ENCODE results near the gene EHF.

DNA sequence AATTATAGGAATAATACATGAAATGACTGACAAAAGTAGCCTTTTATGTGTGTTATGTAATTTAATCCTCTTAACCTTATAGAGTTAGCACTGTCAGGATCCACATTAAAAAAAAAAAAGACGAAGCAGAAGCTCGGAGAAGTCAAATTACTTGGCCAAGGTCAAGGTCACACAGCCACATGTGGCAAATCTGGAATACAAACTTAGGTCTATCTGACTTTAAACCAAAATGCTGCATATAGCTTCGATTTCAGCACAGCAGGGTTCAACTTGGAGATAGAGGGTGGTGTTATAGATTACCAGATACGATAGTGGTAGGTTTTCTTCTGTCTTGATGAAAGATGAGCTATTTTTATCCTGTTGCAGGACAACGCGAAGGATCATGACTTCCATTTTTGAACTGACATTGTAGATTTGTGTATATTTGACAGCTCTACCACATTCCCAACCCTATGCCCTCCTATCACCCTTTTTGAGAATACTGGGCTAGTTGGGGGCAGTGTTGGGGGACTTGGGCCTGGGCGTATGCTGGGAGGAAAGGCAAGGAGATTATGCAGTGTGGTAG lies 11.6 kb upstream of the EHF start:
- TF ChIP-seq ZIC2 (tag by site-specific recombination; IDR thresholded peaks at IDR 0.05) (no peak), ZNF571 (tag by site-specific recombination; IDR thresholded peaks at IDR 0.05) (no peak), ZNF549 (tag by site-specific recombination; IDR thresholded peaks at IDR 0.05) (no peak), ZNF776 (tag by site-specific recombination; IDR thresholded peaks at IDR 0.05; ENCODE audit: borderline replicate concordance) (no peak)
- TF ChIP-seq, protein P1, sequence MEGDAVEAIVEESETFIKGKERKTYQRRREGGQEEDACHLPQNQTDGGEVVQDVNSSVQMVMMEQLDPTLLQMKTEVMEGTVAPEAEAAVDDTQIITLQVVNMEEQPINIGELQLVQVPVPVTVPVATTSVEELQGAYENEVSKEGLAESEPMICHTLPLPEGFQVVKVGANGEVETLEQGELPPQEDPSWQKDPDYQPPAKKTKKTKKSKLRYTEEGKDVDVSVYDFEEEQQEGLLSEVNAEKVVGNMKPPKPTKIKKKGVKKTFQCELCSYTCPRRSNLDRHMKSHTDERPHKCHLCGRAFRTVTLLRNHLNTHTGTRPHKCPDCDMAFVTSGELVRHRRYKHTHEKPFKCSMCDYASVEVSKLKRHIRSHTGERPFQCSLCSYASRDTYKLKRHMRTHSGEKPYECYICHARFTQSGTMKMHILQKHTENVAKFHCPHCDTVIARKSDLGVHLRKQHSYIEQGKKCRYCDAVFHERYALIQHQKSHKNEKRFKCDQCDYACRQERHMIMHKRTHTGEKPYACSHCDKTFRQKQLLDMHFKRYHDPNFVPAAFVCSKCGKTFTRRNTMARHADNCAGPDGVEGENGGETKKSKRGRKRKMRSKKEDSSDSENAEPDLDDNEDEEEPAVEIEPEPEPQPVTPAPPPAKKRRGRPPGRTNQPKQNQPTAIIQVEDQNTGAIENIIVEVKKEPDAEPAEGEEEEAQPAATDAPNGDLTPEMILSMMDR (tag by site-specific recombination; IDR thresholded peaks at IDR 0.05), result no peak
- TF ChIP-seq, protein P2, sequence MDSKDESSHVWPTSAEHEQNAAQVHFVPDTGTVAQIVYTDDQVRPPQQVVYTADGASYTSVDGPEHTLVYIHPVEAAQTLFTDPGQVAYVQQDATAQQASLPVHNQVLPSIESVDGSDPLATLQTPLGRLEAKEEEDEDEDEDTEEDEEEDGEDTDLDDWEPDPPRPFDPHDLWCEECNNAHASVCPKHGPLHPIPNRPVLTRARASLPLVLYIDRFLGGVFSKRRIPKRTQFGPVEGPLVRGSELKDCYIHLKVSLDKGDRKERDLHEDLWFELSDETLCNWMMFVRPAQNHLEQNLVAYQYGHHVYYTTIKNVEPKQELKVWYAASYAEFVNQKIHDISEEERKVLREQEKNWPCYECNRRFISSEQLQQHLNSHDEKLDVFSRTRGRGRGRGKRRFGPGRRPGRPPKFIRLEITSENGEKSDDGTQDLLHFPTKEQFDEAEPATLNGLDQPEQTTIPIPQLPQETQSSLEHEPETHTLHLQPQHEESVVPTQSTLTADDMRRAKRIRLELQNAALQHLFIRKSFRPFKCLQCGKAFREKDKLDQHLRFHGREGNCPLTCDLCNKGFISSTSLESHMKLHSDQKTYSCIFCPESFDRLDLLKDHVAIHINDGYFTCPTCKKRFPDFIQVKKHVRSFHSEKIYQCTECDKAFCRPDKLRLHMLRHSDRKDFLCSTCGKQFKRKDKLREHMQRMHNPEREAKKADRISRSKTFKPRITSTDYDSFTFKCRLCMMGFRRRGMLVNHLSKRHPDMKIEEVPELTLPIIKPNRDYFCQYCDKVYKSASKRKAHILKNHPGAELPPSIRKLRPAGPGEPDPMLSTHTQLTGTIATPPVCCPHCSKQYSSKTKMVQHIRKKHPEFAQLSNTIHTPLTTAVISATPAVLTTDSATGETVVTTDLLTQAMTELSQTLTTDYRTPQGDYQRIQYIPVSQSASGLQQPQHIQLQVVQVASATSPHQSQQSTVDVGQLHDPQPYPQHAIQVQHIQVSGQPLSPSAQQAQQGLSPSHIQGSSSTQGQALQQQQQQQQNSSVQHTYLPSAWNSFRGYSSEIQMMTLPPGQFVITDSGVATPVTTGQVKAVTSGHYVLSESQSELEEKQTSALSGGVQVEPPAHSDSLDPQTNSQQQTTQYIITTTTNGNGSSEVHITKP (tag by site-specific recombination; IDR thresholded peaks at IDR 0.05), result no peak
